NB4 (cell line): Measurements from ENCODE around the gene MSI2.

ENCODE experiments used
- DNase-seq: peaks from one replicate; pipeline ENCODE4 v3.0.0; 2010; ENCODE audit warnings: low read depth
- H3K4me3 ChIP-seq: one replicate; pipeline ENCODE4 v1.5.1; 2011; ENCODE audit warnings: mild to moderate bottlenecking, low read depth, low read length, moderate library complexity
- MAX ChIP-seq: IDR thresholded peaks from 2 replicates; pipeline ENCODE4 v1.6.1; 2011; ENCODE audit warnings: low read depth, low read length
- MYC ChIP-seq: IDR thresholded peaks from 2 replicates; pipeline ENCODE4 v1.6.1; 2011; ENCODE audit warnings: low read depth, low read length
- POLR2A ChIP-seq: IDR thresholded peaks from 2 replicates; pipeline ENCODE4 v1.6.1; 2011; ENCODE audit warnings: mild to moderate bottlenecking; ENCODE audit not compliant: insufficient read length; ENCODE audit errors: extremely low read depth
- TF ChIP-seq, protein P1 (sequence below): IDR thresholded peaks from one replicate; pipeline ENCODE4 v1.5.1; 2012; ENCODE audit warnings: low read depth, low read length

Gene MSI2

GRCh38 chr17:57605675-57606105 is 349.4 kb downstream of the MSI2 start:
- no peak overlapping the region for H3K4me3 ChIP-seq
- DNase-seq: no peak
- TF ChIP-seq MYC (no peak), POLR2A (no peak), MAX (no peak)
- TF ChIP-seq, protein P1, sequence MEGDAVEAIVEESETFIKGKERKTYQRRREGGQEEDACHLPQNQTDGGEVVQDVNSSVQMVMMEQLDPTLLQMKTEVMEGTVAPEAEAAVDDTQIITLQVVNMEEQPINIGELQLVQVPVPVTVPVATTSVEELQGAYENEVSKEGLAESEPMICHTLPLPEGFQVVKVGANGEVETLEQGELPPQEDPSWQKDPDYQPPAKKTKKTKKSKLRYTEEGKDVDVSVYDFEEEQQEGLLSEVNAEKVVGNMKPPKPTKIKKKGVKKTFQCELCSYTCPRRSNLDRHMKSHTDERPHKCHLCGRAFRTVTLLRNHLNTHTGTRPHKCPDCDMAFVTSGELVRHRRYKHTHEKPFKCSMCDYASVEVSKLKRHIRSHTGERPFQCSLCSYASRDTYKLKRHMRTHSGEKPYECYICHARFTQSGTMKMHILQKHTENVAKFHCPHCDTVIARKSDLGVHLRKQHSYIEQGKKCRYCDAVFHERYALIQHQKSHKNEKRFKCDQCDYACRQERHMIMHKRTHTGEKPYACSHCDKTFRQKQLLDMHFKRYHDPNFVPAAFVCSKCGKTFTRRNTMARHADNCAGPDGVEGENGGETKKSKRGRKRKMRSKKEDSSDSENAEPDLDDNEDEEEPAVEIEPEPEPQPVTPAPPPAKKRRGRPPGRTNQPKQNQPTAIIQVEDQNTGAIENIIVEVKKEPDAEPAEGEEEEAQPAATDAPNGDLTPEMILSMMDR: no peak

- H3K4me3 ChIP-seq: no peak overlapping the region
- TF ChIP-seq MYC: no peak
- no peak for TF ChIP-seq MAX
- TF ChIP-seq, protein P1: no peak
- TF ChIP-seq POLR2A: no peak
- DNase-seq: no peak
Measured at GRCh38 chr17:57606111-57606875, 350.0 kb downstream of the MSI2 start.

GRCh38 chr17:57607553-57608120 is 351.3 kb downstream of the MSI2 start:
- no peak overlapping the region for H3K4me3 ChIP-seq
- no peak for TF ChIP-seq MAX
- TF ChIP-seq, protein P1: no peak
- TF ChIP-seq MYC: no peak
- no peak for TF ChIP-seq POLR2A
- no peak for DNase-seq

DNA sequence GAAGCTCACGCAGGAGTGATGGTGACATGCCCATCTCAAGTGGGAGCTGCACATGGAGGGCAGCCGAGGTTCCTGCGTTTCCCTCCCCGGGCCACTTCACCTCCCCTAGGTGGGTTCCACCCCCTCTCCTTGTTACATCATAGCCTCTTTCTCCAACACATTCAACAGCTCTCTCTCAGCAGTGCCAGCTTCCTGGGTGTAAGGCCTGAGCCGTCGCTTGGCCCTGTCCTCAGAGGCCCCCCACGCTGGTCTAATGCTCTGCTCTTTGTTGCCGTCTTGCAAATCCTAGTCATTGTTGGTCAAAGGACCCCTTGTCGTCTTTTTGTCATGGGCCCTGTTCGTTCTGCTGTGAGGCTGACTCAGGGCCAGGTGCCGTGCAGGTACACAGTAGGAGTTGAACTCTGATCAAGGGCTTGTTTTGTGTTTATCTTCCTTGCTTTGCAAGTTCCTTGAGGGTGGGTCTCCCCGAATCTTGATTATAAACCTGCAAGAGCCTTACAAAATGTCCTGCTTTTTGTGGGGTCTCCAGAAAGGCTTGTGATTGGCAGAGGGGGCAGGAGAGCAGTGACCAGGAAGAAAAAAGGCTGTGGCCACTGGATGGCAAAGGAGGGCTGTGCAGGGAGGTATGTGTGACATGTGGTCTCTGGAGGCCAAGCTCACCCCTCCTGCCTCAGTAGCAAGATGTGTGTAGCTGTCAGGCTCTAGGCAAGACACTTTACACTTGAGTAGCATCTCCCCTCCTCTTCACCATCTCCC is 352.2 kb downstream of the MSI2 start:
- DNase-seq: no peak
- TF ChIP-seq, protein P1: no peak
- TF ChIP-seq MAX (no peak), MYC (no peak), POLR2A (no peak)
- no peak overlapping the region for H3K4me3 ChIP-seq

GRCh38 chr17:57609125-57609877 is 353.0 kb downstream of the MSI2 start:
- no peak for DNase-seq
- H3K4me3 ChIP-seq: no peak overlapping the region
- TF ChIP-seq POLR2A (no peak), MYC (no peak), MAX (no peak)
- TF ChIP-seq, protein P1: no peak
